HG03378 (cell line): ENCODE measurements around the gene SUGT1.

Source experiments
- ATAC-seq: cut with Tn5 transposase; IDR thresholded peaks from one replicate; pipeline ENCODE4 v1.9.1; 2021; ENCODE audit warnings: mild to moderate bottlenecking, moderate library complexity; ENCODE audit not compliant: unreplicated experiment

Gene SUGT1

GRCh38 chr13:52736891-52737290 lies 84.3 kb downstream of the SUGT1 start:
- no peak for ATAC-seq

- no peak for ATAC-seq
Observed at GRCh38 chr13:52737451-52737850, 84.8 kb downstream of the SUGT1 start.

DNA sequence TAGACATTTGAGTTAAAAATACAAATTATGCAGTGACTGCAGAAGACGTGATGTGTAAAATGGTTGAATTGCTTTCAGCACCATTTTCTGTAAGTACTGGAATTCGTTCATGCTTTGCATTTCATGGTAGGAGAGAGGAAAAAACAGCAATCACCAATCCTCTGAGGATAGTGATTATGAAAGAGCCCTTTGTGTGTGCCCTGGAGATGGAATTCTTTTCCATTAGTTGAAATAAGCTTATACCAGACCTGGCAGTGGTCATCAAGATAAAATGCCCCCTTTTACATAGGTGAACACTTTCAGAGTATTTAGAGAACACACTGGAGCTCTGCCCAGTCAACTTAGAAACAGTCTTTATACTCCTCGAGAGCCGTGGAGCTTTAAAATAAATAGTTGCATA lies 85.3 kb downstream of the SUGT1 start:
- no peak for ATAC-seq

- no peak for ATAC-seq
Observed at GRCh38 chr13:52738719-52739467, 86.3 kb downstream of the SUGT1 start.

GRCh38 chr13:52739468-52740071 lies 86.9 kb downstream of the SUGT1 start, which contains the start of gene CNMD:
TSS of gene CNMD (minus strand) at chr13:52739820. CDS start at chr13:52739701, 119 bp downstream.
- ATAC-seq, result no peak

GRCh38 chr13:52743569-52743968 lies 90.9 kb downstream of the SUGT1 start:
- ATAC-seq, result no peak

- ATAC-seq, result no peak
Observed at GRCh38 chr13:52743988-52744387, 91.4 kb downstream of the SUGT1 start.

DNA sequence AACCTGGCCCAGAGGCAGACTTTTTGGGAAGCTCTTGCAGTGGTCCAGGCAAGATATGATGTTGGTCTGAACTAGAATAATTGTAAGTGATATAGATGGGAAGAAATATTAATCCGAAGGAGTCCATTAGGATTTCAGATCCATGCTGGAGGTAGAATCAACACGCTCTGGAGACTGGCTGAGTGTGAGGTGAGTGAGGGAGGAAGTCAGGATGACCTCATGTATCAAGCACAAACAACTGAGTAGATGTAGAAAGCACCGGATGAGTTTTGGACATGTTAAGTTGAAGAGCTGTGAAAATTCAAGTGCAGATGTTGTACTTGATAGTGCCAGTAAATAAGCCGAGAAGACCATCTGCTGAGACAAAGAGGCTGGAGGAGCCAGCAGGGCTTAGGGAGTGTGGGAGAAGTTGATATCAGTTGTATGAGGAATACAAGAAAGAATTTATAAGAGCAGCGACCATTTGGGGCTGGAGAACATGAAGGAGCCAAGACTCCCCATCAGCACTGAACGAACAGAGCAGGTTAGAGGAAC lies 92.3 kb downstream of the SUGT1 start:
- ATAC-seq, result no peak

DNA sequence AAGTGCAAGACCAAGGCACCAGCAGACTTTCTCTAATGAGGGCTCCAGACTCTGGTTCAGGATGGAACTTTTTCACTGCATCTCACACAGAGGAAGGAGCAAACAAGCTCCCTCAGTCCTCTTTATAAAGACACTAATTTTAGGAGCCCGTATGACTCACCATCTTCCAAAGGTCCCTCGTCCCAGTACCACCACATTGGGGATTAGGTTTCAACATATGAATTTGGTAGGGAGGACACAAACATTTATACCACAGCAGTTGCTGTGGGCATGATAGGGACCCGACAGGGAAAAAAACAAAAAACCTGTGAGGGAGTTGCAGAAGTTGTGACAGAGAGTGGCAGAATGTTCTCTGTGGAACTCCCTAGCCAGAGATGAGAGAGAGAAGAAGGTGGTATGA lies 93.5 kb downstream of the SUGT1 start:
- no peak for ATAC-seq

DNA sequence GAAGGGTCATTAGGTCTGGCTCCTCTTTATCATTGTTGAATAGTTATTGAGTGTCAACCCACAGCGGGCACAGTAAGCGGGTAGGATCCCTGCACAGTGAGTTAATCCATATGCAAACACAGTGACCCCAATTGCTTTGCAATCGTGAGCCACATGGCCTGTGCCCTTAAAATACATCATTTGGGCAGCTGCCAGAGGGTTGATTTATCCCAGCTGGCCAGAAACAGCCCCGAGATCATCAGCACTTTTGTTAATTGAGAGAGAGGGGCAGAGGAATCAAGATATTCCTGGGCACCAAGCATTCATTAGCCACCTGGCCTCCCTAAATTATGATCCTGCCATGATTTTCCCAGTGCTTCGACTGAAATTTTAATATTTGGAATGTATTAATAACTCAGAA lies 96.8 kb downstream of the SUGT1 start:
- ATAC-seq, result no peak
